NCI-H1694 (cell line): Measurements from ENCODE around the gene RBMXL2.

ENCODE experiments used
- DNase-seq: peaks from one replicate; lab custom pipeline; 2025; lab: John Stamatoyannopoulos, UW

RBMXL2 gene

GRCh38 chr11:7088921-7089320 lies at the start of gene RBMXL2:
Gene RBMXL2 (plus strand): TSS chr11:7088998. CDS start chr11:7089121, 123 bp downstream.
- no peak for DNase-seq

DNA sequence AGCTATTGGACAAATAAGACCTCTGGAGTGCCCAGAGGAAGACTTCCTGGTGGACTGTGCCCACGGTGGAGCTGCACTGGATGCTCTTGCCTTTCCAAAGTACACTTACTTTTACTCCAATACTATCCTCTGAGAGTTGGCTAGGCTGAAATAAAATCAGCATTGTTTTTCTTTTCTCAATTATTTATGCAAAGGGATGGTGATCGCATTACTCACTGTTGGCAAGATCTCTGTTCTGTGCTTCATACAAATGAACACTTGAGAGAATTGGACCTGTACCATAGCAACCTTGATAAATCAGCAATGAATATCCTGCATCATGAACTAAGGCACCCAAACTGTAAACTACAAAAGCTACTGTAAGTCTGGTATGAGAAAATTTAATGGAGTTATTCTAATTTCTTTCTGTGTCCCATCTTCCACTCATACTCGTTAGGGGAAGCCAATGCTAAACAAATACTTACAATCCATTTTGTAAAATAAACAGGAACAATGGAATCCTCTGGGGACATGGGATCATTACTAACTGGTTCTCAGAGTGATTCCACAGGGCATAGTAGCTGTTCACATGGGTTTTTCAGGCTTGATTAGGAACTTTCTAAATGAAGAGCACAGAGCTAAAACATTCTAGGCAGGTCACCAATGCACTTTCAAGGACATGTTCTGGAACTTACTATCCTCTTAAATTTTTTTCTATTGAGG lies 42.2 kb upstream of the RBMXL2 start:
- DNase-seq, result no peak

GRCh38 chr11:7050191-7050590 lies 38.6 kb upstream of the RBMXL2 start:
- DNase-seq, result no peak

- no peak for DNase-seq
These were observed 31.8 kb upstream of the RBMXL2 start for GRCh38 chr11:7056828-7057513.

- no peak for DNase-seq
These were observed 31.2 kb upstream of the RBMXL2 start for GRCh38 chr11:7057641-7058040.

GRCh38 chr11:7060868-7061267 lies 27.9 kb upstream of the RBMXL2 start:
- no peak for DNase-seq

GRCh38 chr11:7062534-7062933 lies 26.3 kb upstream of the RBMXL2 start:
- DNase-seq, result no peak

GRCh38 chr11:7072401-7073028 lies 16.3 kb upstream of the RBMXL2 start:
- DNase-seq, result no peak

DNA sequence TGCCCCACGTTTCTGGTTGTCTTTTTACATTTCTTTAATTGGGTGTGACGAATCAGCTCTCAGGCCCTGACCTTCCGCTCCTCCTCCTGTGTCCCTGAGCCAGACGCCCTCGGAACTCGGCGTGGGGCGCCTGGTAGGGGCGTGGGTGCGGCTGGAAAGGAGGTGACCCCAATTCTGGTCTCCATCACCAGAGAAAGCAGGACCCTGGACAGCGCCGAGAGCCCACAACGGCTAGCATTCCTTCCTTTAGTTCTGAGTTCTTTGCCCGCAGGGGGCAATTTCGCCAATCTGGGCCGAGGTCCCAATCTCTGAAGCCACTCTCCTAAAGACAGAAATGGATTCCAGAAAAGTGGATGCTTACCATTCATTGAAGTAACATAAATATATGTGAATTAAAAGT lies 11.7 kb upstream of the RBMXL2 start:
- DNase-seq, result no peak

DNA sequence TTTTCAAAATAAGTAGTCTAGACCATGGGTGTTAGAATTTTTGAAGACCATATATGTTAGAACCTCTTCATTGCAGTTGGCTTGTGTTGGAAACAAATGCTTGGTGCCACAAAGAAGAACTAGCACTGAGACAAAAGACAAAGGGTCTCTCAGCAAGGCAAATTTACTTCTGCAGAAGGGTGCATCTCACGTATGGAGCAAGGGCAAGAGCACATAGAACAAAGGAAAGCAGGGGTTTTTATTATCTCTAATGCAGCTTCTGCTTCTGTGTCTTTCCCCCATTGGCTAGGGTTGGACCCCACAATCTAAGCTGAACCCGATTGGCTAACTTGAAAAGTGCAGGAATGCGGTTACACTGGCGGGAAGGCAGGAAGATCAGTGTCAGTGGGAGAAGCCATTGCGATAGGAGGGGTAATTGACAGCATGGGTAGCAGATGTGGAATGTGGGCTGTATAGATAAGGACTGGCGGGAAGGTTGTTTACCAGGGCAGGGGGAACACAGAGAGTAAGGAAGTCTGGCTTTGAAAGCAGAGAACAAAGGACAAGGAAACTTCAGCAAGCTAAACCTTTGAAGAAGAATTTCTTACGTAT lies 9.2 kb upstream of the RBMXL2 start:
- no peak for DNase-seq

DNA sequence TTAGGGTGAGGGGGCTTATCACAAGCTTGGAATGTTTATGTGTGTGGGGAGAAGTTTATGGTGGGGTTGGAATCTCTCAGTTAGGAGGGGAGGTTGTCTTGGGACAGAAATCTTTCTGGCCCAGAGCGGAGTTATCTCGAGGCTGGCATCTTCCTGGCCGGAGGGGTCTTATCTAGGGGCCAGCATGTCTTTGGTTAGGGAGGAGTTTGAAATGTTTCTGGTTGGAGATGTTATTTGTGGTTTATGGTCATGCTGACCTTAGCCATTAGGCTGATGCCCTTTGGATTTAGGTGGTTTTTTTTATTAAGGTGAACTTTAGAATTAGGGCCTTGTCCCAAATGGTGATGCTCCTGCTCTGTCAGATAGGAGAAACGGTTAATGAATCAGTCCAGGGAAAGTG lies 7.9 kb upstream of the RBMXL2 start:
- no peak for DNase-seq

GRCh38 chr11:7081441-7081840 lies 7.4 kb upstream of the RBMXL2 start:
- DNase-seq, result no peak

GRCh38 chr11:7089328-7090251 lies 792 bp downstream of the RBMXL2 start:
- DNase-seq, result no peak

DNA sequence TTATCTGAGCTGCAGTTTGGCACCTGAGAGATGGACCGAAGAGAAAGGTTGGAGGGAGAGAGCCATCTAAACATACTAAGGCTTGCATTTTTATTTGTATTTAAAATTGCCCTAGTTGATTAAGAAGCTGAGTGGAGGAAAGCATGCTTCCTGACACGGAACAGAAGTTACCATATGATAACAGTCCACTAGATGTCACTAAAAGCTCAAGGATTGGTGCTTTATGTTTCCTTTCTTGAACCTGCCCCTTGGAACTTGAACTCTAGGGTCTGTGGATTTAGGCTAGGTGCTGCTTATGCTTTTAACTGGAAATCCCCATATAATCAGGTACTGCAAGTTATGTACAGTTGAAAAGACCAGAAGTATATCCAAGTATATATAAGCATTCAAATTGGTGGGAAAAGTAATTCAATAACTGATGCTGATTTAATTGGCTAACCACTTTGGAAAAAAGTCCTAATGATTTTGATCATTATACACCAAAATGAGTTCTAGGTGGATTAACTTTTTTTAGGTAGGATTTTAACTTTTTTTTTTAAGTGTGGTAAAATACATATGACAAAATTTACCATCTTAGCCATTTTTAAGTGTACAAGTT lies 9.5 kb downstream of the RBMXL2 start:
- peak; percentile 35 for DNase-seq

DNA sequence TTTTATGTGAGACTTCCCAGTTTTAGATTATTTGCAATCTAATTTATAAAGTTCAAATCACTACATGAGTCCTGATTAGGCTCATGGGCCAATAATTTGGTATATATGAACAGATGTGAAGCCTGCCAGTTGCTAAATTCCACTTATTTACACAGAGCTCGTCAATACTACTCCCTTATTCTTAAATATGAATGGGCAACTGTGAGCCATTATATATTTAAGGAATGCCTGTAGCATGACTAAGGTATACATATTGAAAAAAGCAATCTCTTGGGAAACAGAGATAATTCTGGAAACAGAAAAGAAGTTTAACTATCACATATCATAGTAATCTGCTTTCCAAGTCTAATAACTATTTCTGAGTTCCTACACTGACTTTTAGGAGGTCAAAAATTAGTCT lies 27.0 kb downstream of the RBMXL2 start:
- no peak for DNase-seq

- no peak for DNase-seq
These were observed 27.6 kb downstream of the RBMXL2 start for GRCh38 chr11:7116370-7116769.

GRCh38 chr11:7138051-7138450 lies 49.3 kb downstream of the RBMXL2 start:
- DNase-seq, result no peak
